GM08714 (cell line): Measurements from ENCODE around the gene PEAK3.
A peak's percentile ranks its signal among the peaks of the same experiment; 100 is the strongest.

Source experiments
- H3K4me3 ChIP-seq: fragments of 200-500 bp; sonication (Bioruptor generic); 2 replicates; pipeline ENCODE4 v1.5.1; 2014; ENCODE audit warnings: mild to moderate bottlenecking, low read length, inconsistent platforms
- ZNF274 ChIP-seq: IDR thresholded peaks from 2 replicates; pipeline ENCODE4 v1.6.1; 2012; ENCODE audit warnings: mild to moderate bottlenecking, low read depth, low read length

PEAK3 gene

GRCh38 chr19:2239173-2239572 is 42.8 kb downstream of the PEAK3 start:
- peak overlapping the region; percentile 37; the same call in 1 of the 2 replicates for H3K4me3 ChIP-seq
- TF ChIP-seq ZNF274 = no peak

GRCh38 chr19:2237869-2238153 is 44.2 kb downstream of the PEAK3 start:
- TF ChIP-seq ZNF274 = no peak
- H3K4me3 ChIP-seq = peak overlapping the region; percentile 85

GRCh38 chr19:2237051-2237868 is 44.7 kb downstream of the PEAK3 start:
- H3K4me3 ChIP-seq = peak overlapping the region; percentile 85
- no peak for TF ChIP-seq ZNF274

GRCh38 chr19:2236314-2237050 is 45.5 kb downstream of the PEAK3 start, which contains the start of the genes PLEKHJ1 and SF3A2:
Gene PLEKHJ1 (minus strand): TSS chr19:2236329. CDS start chr19:2236248, 81 bp downstream.
Gene SF3A2 (plus strand): TSS chr19:2236824. CDS start chr19:2243419, 6,595 bp downstream.
- TF ChIP-seq ZNF274 = no peak
- peak within 1 kb of the TSS; percentile 85 for H3K4me3 ChIP-seq

- TF ChIP-seq ZNF274 = no peak
- peak overlapping the region; percentile 85 for H3K4me3 ChIP-seq
Observed at GRCh38 chr19:2236064-2236313, 46.0 kb downstream of the PEAK3 start.

GRCh38 chr19:2235381-2236063 is 46.5 kb downstream of the PEAK3 start:
- H3K4me3 ChIP-seq = peak overlapping the region; percentile 85

GRCh38 chr19:2234996-2235380 is 47.0 kb downstream of the PEAK3 start:
- H3K4me3 ChIP-seq = peak overlapping the region; percentile 85
- no peak for TF ChIP-seq ZNF274

More at GRCh38 chr19:2235381-2236063, 46.5 kb downstream of the PEAK3 start:
- no peak for TF ChIP-seq ZNF274

GRCh38 chr19:2233601-2234280 is 48.2 kb downstream of the PEAK3 start:
- no peak for TF ChIP-seq ZNF274
- no peak overlapping the region for H3K4me3 ChIP-seq

GRCh38 chr19:2232286-2233151 is 49.5 kb downstream of the PEAK3 start:
- H3K4me3 ChIP-seq = no peak overlapping the region

GRCh38 chr19:2231621-2232221 is 50.3 kb downstream of the PEAK3 start:
- TF ChIP-seq ZNF274 = no peak
- H3K4me3 ChIP-seq = no peak overlapping the region

More at GRCh38 chr19:2232286-2233151, 49.5 kb downstream of the PEAK3 start:
- TF ChIP-seq ZNF274 = no peak

GRCh38 chr19:2230807-2231533 is 51.0 kb downstream of the PEAK3 start:
- TF ChIP-seq ZNF274 = no peak
- no peak overlapping the region for H3K4me3 ChIP-seq

- no peak for TF ChIP-seq ZNF274
- no peak overlapping the region for H3K4me3 ChIP-seq
Observed at GRCh38 chr19:2230033-2230531, 51.9 kb downstream of the PEAK3 start.
